GM10266 (cell line): Measurements from ENCODE around the gene OSBP2.

Experiments used
- DNase-seq: peaks from one replicate; pipeline ENCODE4 v3.0.0; 2012; ENCODE audit errors: extremely low spot score
- CTCF ChIP-seq: IDR thresholded peaks from 2 replicates; pipeline ENCODE4 v1.5.1; 2012; ENCODE audit warnings: mild to moderate bottlenecking, low read depth; ENCODE audit not compliant: control insufficient read depth, insufficient read depth; ENCODE audit errors: missing control alignments

Gene OSBP2

GRCh38 chr22:30855266-30855665 lies 160.6 kb downstream of the OSBP2 start:
- DNase-seq, result no peak
- no peak for TF ChIP-seq CTCF

- TF ChIP-seq CTCF, result no peak
- no peak for DNase-seq
Measured at GRCh38 chr22:30855677-30856518, 161.2 kb downstream of the OSBP2 start.

GRCh38 chr22:30856741-30857502 lies 162.2 kb downstream of the OSBP2 start:
- DNase-seq, result no peak
- no peak for TF ChIP-seq CTCF

GRCh38 chr22:30857791-30858190 lies 163.1 kb downstream of the OSBP2 start:
- TF ChIP-seq CTCF, result no peak
- no peak for DNase-seq

GRCh38 chr22:30858976-30859713 lies 164.5 kb downstream of the OSBP2 start:
- TF ChIP-seq CTCF, result no peak
- no peak for DNase-seq

- no peak for TF ChIP-seq CTCF
- no peak for DNase-seq
Measured at GRCh38 chr22:30859714-30860095, 165.0 kb downstream of the OSBP2 start.
